Measurements from ENCODE around the gene GLMP. TPM values are rescaled to one million over a fixed set of nuclear protein-coding genes. Genes with fewer than 3 reads are reported as not detected.

Gene GLMP
- total RNA-seq, 1 experiment from 2014 or later: 60.2 TPM

DNA sequence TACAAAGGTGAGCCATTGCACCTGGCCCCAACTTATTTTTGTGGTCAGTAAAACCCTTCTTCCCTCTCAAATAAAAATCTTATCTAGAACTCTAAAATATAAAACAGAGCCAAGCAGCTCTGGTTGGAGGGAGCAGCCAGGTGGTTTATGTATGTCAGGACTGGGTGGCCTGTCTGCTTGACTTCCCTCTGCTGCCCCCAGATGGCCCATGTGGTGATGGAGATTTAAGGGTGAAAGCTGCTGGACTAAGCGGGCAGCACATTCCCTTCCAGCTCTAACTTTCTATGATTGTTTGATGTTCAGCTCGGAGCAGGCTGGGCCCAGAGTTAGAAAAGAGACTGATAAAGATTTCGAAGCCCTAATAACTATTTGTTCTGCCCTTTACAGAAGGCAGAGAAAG, 35.7 kb downstream of the GLMP start:
- TF ChIP-seq SIN3A (IDR thresholded peaks at IDR 0.05; ENCODE audit: borderline replicate concordance, insufficient read depth, low read depth, low read length): no peak
- TF ChIP-seq, protein P1, sequence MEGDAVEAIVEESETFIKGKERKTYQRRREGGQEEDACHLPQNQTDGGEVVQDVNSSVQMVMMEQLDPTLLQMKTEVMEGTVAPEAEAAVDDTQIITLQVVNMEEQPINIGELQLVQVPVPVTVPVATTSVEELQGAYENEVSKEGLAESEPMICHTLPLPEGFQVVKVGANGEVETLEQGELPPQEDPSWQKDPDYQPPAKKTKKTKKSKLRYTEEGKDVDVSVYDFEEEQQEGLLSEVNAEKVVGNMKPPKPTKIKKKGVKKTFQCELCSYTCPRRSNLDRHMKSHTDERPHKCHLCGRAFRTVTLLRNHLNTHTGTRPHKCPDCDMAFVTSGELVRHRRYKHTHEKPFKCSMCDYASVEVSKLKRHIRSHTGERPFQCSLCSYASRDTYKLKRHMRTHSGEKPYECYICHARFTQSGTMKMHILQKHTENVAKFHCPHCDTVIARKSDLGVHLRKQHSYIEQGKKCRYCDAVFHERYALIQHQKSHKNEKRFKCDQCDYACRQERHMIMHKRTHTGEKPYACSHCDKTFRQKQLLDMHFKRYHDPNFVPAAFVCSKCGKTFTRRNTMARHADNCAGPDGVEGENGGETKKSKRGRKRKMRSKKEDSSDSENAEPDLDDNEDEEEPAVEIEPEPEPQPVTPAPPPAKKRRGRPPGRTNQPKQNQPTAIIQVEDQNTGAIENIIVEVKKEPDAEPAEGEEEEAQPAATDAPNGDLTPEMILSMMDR (IDR thresholded peaks at IDR 0.05): no peak
- TF ChIP-seq POLR2AphosphoS5 (IDR thresholded peaks at IDR 0.05; ENCODE audit: low read depth, low read length): no peak
- TF ChIP-seq, protein P2, sequence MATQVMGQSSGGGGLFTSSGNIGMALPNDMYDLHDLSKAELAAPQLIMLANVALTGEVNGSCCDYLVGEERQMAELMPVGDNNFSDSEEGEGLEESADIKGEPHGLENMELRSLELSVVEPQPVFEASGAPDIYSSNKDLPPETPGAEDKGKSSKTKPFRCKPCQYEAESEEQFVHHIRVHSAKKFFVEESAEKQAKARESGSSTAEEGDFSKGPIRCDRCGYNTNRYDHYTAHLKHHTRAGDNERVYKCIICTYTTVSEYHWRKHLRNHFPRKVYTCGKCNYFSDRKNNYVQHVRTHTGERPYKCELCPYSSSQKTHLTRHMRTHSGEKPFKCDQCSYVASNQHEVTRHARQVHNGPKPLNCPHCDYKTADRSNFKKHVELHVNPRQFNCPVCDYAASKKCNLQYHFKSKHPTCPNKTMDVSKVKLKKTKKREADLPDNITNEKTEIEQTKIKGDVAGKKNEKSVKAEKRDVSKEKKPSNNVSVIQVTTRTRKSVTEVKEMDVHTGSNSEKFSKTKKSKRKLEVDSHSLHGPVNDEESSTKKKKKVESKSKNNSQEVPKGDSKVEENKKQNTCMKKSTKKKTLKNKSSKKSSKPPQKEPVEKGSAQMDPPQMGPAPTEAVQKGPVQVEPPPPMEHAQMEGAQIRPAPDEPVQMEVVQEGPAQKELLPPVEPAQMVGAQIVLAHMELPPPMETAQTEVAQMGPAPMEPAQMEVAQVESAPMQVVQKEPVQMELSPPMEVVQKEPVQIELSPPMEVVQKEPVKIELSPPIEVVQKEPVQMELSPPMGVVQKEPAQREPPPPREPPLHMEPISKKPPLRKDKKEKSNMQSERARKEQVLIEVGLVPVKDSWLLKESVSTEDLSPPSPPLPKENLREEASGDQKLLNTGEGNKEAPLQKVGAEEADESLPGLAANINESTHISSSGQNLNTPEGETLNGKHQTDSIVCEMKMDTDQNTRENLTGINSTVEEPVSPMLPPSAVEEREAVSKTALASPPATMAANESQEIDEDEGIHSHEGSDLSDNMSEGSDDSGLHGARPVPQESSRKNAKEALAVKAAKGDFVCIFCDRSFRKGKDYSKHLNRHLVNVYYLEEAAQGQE (IDR thresholded peaks at IDR 0.05; ENCODE audit: insufficient read depth in 1 of 2, low read depth in 2 of 2, low read length in 1 of 2): no peak
- no peak for TF ChIP-seq TCF7L2 (IDR thresholded peaks at IDR 0.05; ENCODE audit: low read depth, low read length)
- ChIA-PET CTCF (interaction anchor here (1.0 kb wide), 1 partner anchor 12 kb away, joined by 15 read pairs; the partner anchor contains the start of gene PAQR6), POLR2A (interaction anchor here (0.6 kb wide), 1 partner anchor 118 kb away, joined by 5 read pairs; no protein-coding TSS in a partner anchor)
- H3K9me3 ChIP-seq (ENCODE audit: control insufficient read depth, insufficient read depth, low read depth, low read length): no peaks in the 10 kb centered on the region
- no TSS peak for BruUV-seq (replicated peaks)
- H3K36me3 ChIP-seq (ENCODE audit: control insufficient read depth, insufficient read depth, low read length): peaks cover 17% of the 10 kb centered on the region
- ATAC-seq (no peak), DNase-seq (ENCODE audit: low read depth, low spot score) (no peak)
- H3K4me1 ChIP-seq (ENCODE audit: control insufficient read depth, insufficient read depth, low read length): peaks cover 10% of the 10 kb centered on the region
- no peak overlapping the region for H3K27ac ChIP-seq (ENCODE audit: low read length)
- H3K27me3 ChIP-seq (ENCODE audit: control insufficient read depth, insufficient read depth, low read length): no peaks in the 10 kb centered on the region
- no peak overlapping the region for H3K4me3 ChIP-seq (ENCODE audit: low read depth in 2 of 2, low read length in 2 of 2)
- intact Hi-C loops (cut with micrococcal nuclease; ENCODE audit: unreplicated experiment) (no loop called here), in situ Hi-C loops (cut with HindIII; ENCODE audit: low pct_unique_long_range_greater_than_20kb, low sequenced_read_pairs) (no loop called here)

DNA sequence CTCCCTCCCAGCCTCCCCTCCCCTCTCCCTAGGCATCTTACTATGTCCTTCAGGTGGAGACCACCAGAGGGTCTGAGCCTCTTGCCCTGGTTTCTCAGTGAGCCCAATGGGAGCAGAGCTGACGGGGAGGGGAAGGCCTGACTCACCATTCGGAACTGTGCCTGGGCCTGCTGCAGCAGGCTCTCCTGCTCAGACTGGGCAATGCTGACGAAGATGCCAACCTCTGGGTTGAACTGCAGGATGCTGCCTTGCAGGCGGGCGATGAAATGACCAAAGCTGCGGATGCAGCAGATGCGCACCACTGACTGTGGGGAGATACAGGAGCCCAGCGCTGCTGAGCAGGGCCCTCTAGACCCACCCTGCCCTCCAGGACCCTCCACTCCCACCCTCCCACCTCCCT, 36.6 kb downstream of the GLMP start:
- POLR2A ChIA-PET: no interaction called here
- in situ Hi-C loops (cut with HindIII; ENCODE audit: low pct_unique_long_range_greater_than_20kb, low sequenced_read_pairs) (no loop called here), intact Hi-C loops (cut with micrococcal nuclease; ENCODE audit: unreplicated experiment) (no loop called here)
- TF ChIP-seq, protein P1 (IDR thresholded peaks at IDR 0.05): no peak
- no peak for TF ChIP-seq POLR2AphosphoS5 (IDR thresholded peaks at IDR 0.05; ENCODE audit: low read depth, low read length)
- no peak for TF ChIP-seq TCF7L2 (IDR thresholded peaks at IDR 0.05; ENCODE audit: low read depth, low read length)
- no peak overlapping the region for H3K27ac ChIP-seq (ENCODE audit: low read length)
- no peaks in the 10 kb centered on the region for H3K27me3 ChIP-seq (ENCODE audit: control insufficient read depth, insufficient read depth, low read length)
- no peak overlapping the region for H3K4me3 ChIP-seq (ENCODE audit: low read depth in 2 of 2, low read length in 2 of 2)
- H3K36me3 ChIP-seq (ENCODE audit: control insufficient read depth, insufficient read depth, low read length): peaks cover 17% of the 10 kb centered on the region
- H3K4me1 ChIP-seq (ENCODE audit: control insufficient read depth, insufficient read depth, low read length): peaks cover 10% of the 10 kb centered on the region
- DNase-seq (ENCODE audit: low read depth, low spot score) (no peak), ATAC-seq (no peak)
- CTCF ChIA-PET: interaction anchor here (1.0 kb wide), 1 partner anchor 11 kb away, joined by 15 read pairs; the partner anchor contains the start of gene PAQR6
- H3K9me3 ChIP-seq (ENCODE audit: control insufficient read depth, insufficient read depth, low read depth, low read length): no peaks in the 10 kb centered on the region
- no TSS peak for BruUV-seq (replicated peaks)
